Activated CD4-positive, CD25-positive, alpha-beta regulatory T cell (primary cell): ENCODE results near the gene SLPI.

ENCODE experiments used
- DNase-seq, 4 experiments: peaks; one replicate each; lab custom pipeline; 2025; lab: John Stamatoyannopoulos, UW

SLPI gene

GRCh38 chr20:45269754-45270270 lies 15.4 kb upstream of the SLPI start:
- DNase-seq: no peak

- DNase-seq: no peak
Measured at GRCh38 chr20:45269056-45269455, 14.7 kb upstream of the SLPI start.

- DNase-seq: no peak
Measured at GRCh38 chr20:45268531-45268930, 14.2 kb upstream of the SLPI start.

- DNase-seq: no peak
Measured at GRCh38 chr20:45266977-45267376, 12.6 kb upstream of the SLPI start.

GRCh38 chr20:45263556-45264266 lies 9.3 kb upstream of the SLPI start:
- DNase-seq: no peak

- no peak for DNase-seq
Measured at GRCh38 chr20:45258664-45259063, 4.3 kb upstream of the SLPI start.

- no peak for DNase-seq
Measured at GRCh38 chr20:45258259-45258658, 3.9 kb upstream of the SLPI start.

GRCh38 chr20:45257711-45258110 lies 3.3 kb upstream of the SLPI start:
- DNase-seq: no peak

- DNase-seq: no peak
Measured at GRCh38 chr20:45257161-45257560, 2.8 kb upstream of the SLPI start.

- no peak for DNase-seq
Measured at GRCh38 chr20:45253261-45253660, 1.1 kb downstream of the SLPI start.

- no peak for DNase-seq
Measured at GRCh38 chr20:45251884-45252560, 2.3 kb downstream of the SLPI start.

- no peak for DNase-seq
Measured at GRCh38 chr20:45248609-45249008, 5.8 kb downstream of the SLPI start.

GRCh38 chr20:45247865-45248264 lies 6.5 kb downstream of the SLPI start:
- no peak for DNase-seq

GRCh38 chr20:45246109-45246508 lies 8.3 kb downstream of the SLPI start:
- no peak for DNase-seq

GRCh38 chr20:45238139-45238538 lies 16.2 kb downstream of the SLPI start:
- DNase-seq: no peak

- no peak for DNase-seq
Measured at GRCh38 chr20:45235995-45236394, 18.4 kb downstream of the SLPI start.

GRCh38 chr20:45230631-45231030 lies 23.7 kb downstream of the SLPI start:
- no peak for DNase-seq

- peak in 2 of 4 experiments; percentile 9 to 10 for DNase-seq
Measured at GRCh38 chr20:45229264-45230056, 24.9 kb downstream of the SLPI start.

- no peak for DNase-seq
Measured at GRCh38 chr20:45226287-45226686, 28.1 kb downstream of the SLPI start.

GRCh38 chr20:45223136-45223535 lies 31.2 kb downstream of the SLPI start:
- DNase-seq: no peak

GRCh38 chr20:45221076-45221475 lies 33.3 kb downstream of the SLPI start, which contains the start of gene SEMG2:
Gene SEMG2, plus strand, starts transcription at chr20:45221373. Its CDS starts 17 bp downstream, at chr20:45221390.
- DNase-seq: no peak

GRCh38 chr20:45218636-45219035 lies 35.7 kb downstream of the SLPI start:
- no peak for DNase-seq

GRCh38 chr20:45218124-45218523 lies 36.2 kb downstream of the SLPI start:
- no peak for DNase-seq
